ENCODE measurements around the gene AHI1.
"Not testable (repeated sequence)": the region's sequence is repeated elsewhere in the genome, so short reads cannot be mapped to it uniquely, and the experiment has no call there.

Gene AHI1

DNA sequence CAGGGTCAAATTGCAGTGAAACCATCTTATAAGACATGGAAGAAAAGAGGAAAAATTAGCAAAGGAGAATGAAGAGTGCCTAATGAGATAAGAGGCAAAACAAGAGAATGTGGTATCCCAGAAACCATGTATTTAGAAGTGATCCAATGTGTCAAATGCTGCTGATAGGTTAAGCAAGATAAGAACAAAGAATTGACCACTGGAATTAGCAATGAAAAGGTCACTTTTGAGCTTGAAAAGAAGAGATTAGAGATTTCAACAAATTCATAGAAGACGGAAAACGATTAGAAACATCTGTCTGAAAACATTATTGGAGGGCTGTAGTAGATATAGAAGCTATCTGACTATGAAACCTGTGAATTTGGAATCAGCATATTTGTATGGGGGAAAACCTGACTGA, 112.2 kb downstream of the AHI1 start:
- no peak for DNase-seq

GRCh38 chr6:135383766-135384165, 113.8 kb downstream of the AHI1 start:
- DNase-seq, result no peak

- DNase-seq, result no peak
Observed at GRCh38 chr6:135383301-135383700, 114.2 kb downstream of the AHI1 start.

- DNase-seq, result no peak
Observed at GRCh38 chr6:135382182-135382628, 115.3 kb downstream of the AHI1 start.

DNA sequence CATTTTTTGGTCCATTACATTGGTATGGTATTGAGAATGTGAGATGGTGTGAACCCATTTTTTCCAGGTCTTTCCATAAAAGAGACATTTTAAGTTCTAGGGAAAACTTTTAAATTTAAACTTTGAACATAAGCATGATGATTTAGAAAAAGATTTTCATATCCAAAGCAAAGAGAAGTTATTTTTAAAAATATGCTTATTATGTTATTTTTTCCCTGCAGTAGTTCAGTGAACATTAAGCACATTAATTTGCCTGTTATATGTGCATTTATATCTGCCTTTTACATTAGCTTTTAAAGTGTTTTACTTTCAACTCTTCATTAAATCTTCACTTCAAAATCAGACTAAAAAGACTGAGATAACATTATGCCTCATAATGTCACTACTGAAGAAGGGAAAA, 116.7 kb downstream of the AHI1 start:
- no peak for DNase-seq

GRCh38 chr6:135379647-135380046, 117.9 kb downstream of the AHI1 start:
- no peak for DNase-seq

GRCh38 chr6:135372758-135373157, 124.8 kb downstream of the AHI1 start:
- peak; percentile 21 for DNase-seq

DNA sequence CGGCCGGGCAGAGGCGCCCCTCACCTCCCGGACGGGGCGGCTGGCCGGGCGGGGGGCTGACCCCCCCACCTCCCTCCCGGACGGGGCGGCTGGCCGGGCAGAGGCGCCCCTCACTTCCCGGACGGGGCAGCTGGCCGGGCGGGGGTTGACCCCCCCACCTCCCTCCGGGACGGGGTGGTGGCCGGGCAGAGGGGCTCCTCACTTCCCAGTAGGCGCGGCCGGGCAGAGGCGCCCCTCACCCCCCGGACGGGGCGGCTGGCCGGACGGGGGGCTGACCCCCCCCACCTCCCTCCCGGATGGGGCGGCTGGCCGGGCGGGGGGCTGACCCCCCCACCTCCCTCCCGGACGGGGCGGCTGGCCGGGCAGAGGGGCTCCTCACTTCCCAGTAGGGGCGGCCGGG, 133.9 kb downstream of the AHI1 start:
- DNase-seq, result not testable (repeated sequence)

DNA sequence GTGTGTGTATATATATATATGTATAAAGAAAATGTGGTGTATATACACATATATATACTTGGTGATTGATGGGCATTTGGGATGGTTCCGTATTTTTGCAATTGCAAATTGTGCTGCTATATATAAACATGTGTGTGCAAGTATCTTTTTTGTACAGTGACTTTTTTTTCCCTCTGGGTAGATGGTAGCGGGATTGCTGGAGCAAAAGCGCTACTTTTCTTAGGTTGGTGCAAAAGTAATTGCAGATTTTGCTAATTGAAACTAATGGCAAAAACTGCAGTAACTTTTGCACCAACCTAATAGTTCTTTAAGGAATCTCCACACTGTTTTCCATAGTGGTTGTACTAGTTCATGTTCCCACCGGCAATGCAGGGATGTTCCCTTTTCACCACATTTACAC, 135.4 kb downstream of the AHI1 start:
- DNase-seq, result no peak

GRCh38 chr6:135360222-135360621, 137.3 kb downstream of the AHI1 start:
- no peak for DNase-seq

- peak; percentile 27 for DNase-seq
Observed at GRCh38 chr6:135358985-135359384, 138.6 kb downstream of the AHI1 start.

DNA sequence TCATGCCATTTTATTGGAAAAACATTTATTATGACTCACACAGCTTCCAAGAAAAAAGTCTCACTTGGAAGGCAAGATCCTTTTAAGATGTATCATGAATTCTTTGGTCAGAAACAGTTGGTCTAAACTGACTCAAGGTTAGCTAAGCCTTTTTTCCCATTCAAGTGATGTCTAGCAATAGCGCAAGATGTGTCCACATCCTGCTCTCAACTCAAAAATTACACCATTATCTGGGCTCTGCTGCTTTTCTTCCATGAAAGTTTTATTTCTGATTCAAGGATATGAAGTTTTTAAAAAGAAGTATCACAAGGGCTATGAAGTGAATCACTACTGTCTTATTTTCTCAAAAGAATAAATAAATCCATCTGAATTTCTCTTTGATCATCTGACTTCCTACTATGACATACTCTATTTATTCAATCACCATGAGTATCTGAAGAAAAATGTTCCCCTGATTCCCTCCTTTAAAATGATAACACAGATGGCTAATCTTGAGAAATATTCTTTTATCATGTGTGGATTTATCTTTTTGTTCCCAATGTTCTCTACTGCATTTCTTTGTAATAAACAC, 139.2 kb downstream of the AHI1 start:
- DNase-seq, result peak; percentile 94

DNA sequence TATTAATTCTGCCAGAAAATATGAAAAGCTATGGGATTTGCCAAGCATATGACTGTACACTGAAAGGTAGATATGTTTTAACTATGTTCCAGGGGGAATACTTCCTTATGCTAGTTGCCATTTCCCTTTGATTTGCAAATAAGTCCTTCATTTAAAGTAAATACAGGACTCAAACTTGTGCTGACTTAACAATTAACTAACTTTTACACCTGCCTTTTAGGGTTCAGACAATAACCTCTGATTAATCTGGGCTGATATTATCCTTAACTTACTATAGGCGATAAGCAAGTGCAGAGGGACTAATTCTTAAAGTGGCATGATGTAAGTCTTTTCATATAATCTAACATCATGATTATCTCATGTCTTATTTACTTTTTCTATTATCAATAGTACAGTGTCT, 143.1 kb downstream of the AHI1 start:
- DNase-seq, result no peak

- no peak for DNase-seq
Observed at GRCh38 chr6:135353113-135353512, 144.4 kb downstream of the AHI1 start.

DNA sequence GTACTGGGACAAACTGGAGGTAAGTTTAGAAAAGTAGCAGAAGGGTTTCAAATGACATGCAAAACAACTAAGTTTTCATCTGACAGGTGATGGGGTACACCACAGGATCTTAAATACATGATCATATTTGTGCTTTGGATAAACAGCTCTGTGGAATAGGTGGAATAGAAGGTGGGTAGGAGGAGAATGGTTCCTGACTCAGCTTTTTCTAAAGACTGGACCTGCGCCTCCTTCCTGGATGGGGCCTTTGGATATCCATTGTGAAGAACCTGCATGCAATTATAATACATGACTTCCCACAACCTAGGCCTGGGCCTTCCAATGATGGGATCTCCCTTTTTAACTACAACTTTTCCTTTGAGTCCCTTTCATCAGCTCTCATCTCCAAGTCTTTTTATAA, 145.9 kb downstream of the AHI1 start:
- DNase-seq, result no peak

DNA sequence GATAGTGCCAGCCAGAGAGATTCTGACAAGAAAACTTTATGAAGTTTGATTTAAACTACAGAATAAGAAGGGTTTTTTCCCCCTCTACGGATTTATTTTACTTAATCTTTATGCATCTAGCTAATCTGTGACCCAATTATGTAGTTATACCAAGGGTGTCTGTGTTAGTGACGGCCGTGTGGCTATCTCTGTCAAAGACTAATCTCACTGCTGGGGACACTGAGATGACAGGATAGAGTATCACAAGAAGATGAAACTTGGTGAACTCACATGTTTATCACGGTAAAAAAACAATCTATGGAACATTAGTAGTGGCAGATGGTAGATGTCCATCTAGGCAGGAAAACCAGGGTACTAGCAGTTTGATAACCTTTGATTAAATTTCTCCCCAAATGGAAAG, 149.7 kb downstream of the AHI1 start:
- DNase-seq, result no peak

DNA sequence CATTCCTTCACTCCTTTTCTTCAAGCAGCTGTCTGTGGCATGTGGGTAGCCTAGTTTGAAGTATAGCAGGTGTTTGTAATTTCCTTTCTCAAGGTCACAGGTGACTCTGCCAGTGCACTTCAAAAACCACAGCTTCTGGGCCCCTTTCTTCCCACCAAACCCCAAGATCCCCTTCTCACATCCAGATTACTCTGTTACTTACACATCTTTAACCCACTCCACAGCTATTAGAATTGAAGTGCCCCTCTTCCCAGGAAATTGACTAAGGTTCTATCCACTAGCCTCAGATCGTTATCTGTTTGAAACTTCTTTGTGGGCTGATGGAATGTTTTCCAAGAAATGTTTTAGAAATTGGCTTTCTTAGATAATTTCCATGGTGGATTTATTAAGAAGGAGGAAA, 150.8 kb downstream of the AHI1 start:
- peak; percentile 72 for DNase-seq

GRCh38 chr6:135344526-135344925, 153.0 kb downstream of the AHI1 start:
- DNase-seq, result no peak

- not testable (repeated sequence) for DNase-seq
Observed at GRCh38 chr6:135339920-135340319, 157.6 kb downstream of the AHI1 start.

DNA sequence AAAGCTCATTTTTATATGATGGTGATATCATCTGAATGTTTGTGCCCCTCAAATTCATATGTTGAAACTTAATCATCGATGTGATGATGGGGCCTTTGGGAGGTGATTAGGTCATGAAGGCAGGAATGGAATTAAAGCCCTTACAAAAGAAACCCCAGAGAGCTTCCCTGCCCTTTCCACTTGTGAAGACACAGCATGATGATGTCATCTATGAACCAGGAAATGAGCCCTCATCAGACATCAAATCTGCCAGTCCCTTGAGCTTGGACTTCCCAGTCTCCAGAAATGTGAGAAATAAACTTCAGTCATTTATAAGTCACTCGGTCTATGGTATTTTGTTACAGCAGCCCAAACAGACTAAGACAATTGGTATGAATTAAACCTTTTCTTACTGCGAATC, 163.4 kb downstream of the AHI1 start:
- peak; percentile 27 for DNase-seq

DNA sequence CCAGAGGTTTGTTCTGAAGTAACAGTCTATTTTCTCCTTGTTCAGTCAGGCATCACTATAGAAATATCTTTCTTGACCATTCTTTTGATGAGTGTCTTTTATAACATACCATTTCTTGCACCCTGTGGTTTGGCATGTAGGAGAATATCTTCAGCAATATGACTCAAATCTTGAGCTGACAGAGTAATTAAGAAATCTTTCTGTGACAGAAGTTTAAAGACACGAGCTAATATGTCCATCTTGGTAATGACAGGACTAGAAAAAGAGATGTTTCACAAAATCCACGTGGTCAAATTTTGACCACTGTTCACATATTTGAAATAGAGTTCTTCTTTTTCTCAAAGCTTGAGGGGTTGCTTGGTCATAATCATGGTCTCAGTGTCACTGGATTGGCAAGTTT, 166.5 kb downstream of the AHI1 start:
- DNase-seq, result peak; percentile 68

DNA sequence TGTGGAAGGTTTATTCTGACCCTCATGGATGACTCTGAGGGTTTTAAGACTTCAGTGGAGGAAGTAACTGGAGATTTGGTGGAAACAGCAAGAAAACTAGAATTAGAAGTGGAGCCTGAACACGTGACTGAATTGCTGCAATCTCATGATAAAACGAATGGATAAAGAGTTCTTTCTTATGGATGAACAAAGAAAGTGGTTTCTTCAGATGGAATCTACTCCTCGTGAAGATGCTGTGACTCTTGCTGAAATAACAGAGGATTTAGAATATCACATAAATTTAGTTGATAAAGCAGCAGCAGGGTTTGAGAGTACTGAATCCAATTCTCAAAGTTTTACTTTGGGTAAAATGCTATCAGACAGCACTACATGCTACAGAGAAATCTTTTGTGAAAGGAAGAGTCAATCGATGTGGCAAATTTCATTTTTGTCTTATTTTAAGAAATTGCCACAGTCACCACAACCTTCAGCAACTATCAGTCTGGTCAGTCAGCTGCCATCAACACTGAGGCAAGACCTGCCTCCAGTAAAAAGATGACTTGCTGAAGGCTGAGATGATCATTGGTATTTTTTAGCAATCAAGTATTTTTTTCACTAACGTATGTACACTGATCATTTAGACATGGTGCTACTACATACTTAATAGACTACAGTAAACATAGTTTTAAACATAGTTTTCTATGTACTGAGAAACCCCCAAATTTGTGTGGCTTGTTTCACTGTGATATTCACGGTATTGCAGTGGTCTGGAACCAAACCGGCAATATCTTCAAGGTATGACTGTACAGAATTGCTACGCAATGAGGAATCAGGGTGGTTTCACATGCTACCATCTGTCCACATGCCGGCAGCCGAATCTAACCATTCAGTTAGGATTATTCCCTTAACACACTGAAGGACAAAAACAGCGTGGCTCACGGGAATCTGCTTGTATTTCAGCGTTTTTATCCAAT, 167.4 kb downstream of the AHI1 start:
- DNase-seq, result peak; percentile 1

GRCh38 chr6:135328136-135328535, 169.4 kb downstream of the AHI1 start:
- no peak for DNase-seq

All from fibroblast of skin of abdomen (primary cell).